ENCODE data around the gene ATL2.
A peak's percentile ranks its signal among the peaks of the same experiment; 100 is the strongest.

Gene ATL2

DNA sequence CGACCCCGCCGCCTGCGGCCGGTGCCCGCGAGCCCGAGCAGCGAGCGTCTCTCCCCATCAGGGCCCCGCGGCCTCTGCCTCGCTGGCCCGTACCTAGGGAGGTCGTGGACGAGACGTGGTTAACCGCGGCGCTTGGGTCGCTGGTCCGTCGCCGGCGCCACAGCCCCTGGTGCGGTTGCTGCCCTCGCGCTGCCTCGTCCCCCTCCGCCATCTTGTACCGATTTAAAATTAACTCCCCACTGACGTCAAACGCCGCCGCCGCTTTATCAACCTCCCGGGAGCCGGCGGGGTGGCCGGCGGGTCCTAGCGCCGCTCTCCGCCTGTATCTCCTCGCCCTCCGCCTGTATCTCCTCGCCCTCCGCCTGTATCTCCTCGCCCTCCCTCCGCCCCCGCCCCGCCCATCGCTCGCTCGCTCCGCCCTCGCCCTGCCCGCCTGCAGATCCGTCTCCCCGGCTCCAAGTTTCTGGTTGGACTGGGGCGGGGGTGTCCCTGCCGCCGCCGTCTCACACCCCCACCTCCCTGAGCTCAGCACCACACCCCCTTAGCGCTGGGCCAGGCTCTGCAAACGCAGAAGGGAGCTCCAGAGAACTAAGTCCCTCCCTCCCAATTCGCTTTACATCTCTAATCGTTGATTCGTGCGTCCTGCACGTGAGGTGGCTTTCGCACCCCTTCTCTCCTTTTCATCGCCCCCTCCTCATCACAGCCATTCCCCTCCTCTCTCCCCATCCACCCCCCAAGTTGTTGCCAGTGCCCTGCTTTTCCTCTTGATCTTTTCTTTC is at the start of gene ATL2:
Gene ATL2, minus strand, starts transcription at position 224 of the 779 bp plus-strand sequence. Its CDS starts 13 bp downstream, at position 211.
- TF ChIP-seq, protein P1, sequence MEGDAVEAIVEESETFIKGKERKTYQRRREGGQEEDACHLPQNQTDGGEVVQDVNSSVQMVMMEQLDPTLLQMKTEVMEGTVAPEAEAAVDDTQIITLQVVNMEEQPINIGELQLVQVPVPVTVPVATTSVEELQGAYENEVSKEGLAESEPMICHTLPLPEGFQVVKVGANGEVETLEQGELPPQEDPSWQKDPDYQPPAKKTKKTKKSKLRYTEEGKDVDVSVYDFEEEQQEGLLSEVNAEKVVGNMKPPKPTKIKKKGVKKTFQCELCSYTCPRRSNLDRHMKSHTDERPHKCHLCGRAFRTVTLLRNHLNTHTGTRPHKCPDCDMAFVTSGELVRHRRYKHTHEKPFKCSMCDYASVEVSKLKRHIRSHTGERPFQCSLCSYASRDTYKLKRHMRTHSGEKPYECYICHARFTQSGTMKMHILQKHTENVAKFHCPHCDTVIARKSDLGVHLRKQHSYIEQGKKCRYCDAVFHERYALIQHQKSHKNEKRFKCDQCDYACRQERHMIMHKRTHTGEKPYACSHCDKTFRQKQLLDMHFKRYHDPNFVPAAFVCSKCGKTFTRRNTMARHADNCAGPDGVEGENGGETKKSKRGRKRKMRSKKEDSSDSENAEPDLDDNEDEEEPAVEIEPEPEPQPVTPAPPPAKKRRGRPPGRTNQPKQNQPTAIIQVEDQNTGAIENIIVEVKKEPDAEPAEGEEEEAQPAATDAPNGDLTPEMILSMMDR (IDR thresholded peaks at IDR 0.05; ENCODE audit: borderline replicate concordance, control extremely low read depth, extremely low read depth, insufficient read depth, missing control alignments), result no peak
- in situ Hi-C loops (cut with MboI; ENCODE audit: low sequenced_read_pairs, unreplicated experiment), result no loop called here
- DNase-seq (ENCODE audit: low spot score), result peak; percentile 95

DNA sequence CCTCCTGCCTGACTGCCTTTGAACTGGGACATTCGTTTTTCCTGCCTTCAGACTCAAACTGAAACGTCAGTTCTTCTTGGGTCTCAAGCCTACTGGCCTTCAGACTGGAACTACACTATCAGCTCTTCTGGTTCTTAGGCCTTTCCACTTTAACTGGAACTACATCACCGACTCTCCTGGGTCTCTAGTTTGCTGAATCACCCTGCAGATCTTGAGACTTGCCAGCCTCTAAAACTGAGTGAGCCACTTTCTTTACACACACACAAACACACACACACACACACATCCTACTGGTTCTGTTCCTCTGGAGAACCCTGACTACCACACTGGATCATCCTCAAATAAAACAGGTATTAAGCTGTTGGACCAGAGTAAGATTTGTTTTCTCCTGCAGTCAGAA is 46.7 kb upstream of the ATL2 start:
- DNase-seq (ENCODE audit: low spot score), result no peak
- TF ChIP-seq, protein P1 (IDR thresholded peaks at IDR 0.05; ENCODE audit: borderline replicate concordance, control extremely low read depth, extremely low read depth, insufficient read depth, missing control alignments), result no peak
- in situ Hi-C loops (cut with MboI; ENCODE audit: low sequenced_read_pairs, unreplicated experiment), result no loop called here

DNA sequence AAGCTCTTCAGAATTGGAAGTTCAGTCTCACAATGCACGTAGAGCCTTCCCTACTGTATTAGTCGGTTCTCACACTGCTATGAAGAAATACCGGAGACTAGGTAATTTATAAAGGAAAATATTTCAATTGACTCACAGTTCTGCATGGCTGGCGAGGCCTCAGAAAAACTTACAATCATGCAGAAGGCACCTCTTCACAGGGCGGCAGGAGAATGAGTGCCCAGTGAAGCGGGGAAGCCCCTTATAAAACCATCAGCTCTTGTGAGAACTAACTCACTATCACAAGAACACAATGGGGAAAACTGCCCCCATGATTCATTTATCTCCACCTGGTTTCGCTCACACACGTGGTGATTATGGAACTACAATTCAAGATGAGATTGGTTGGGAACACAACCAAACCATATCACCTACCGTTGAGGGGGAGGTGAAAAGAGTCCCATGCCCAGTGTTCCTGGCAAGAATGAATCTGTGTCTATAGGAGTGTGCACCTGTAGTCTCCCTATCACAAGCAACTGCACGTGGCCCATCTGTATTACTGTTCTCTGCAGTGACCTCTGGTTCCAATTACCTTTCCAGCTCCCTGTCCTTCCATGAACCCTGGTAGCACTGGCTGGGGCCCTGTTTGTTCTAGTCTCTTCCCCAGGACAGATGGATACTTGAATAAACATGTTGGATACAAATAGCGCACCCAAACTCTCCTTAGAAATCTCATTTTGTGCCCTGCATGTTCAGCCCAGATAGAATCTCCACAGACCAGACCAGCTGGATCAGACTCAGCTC is 44.4 kb upstream of the ATL2 start:
- TF ChIP-seq, protein P1 (IDR thresholded peaks at IDR 0.05; ENCODE audit: borderline replicate concordance, control extremely low read depth, extremely low read depth, insufficient read depth, missing control alignments), result no peak
- no peak for DNase-seq (ENCODE audit: low spot score)
- in situ Hi-C loops (cut with MboI; ENCODE audit: low sequenced_read_pairs, unreplicated experiment), result no loop called here

DNA sequence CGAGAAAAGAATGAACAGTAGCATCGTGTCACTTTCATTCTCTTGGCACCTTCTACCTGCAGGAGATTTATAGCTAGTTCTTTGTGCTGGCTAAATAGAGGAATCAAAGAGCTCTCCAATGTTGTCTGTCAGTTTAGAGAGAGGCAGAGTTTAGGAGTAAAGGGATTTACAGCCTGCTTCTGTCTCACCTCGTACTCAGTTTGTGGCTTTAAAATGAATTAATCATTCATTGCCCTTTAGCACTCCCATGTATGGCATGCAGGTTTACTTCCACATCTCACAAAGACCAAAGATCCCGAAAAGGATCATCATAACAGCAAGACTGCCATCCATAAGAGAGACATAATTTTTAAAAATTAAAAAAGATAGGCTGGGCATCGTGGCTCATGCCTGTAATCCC is 42.4 kb upstream of the ATL2 start:
- in situ Hi-C loops (cut with MboI; ENCODE audit: low sequenced_read_pairs, unreplicated experiment), result no loop called here
- TF ChIP-seq, protein P1 (IDR thresholded peaks at IDR 0.05; ENCODE audit: borderline replicate concordance, control extremely low read depth, extremely low read depth, insufficient read depth, missing control alignments), result no peak

DNA sequence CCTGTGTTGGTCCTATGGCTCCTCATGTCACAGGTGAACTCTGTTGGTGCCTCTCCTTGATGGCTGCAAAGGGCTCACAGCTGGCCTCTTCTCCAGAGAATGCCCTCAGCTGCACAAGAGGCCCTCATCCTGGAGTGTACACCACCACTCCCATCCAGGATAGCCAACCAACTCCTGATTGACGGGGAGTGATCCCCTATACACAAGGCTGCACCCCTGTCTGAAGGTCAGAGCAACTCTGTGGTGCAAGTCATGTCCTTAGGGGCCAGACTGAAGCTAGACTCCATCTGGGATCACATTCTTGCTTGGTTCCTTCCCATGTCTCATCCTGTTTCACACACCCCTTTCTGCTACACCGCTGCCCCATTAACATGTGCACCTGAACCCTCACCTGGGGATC is 41.7 kb upstream of the ATL2 start:
- in situ Hi-C loops (cut with MboI; ENCODE audit: low sequenced_read_pairs, unreplicated experiment), result no loop called here
- DNase-seq (ENCODE audit: low spot score), result no peak
- TF ChIP-seq, protein P1 (IDR thresholded peaks at IDR 0.05; ENCODE audit: borderline replicate concordance, control extremely low read depth, extremely low read depth, insufficient read depth, missing control alignments), result no peak

More for the DNA sequence above, 42.4 kb upstream of the ATL2 start:
- no peak for DNase-seq (ENCODE audit: low spot score)

DNA sequence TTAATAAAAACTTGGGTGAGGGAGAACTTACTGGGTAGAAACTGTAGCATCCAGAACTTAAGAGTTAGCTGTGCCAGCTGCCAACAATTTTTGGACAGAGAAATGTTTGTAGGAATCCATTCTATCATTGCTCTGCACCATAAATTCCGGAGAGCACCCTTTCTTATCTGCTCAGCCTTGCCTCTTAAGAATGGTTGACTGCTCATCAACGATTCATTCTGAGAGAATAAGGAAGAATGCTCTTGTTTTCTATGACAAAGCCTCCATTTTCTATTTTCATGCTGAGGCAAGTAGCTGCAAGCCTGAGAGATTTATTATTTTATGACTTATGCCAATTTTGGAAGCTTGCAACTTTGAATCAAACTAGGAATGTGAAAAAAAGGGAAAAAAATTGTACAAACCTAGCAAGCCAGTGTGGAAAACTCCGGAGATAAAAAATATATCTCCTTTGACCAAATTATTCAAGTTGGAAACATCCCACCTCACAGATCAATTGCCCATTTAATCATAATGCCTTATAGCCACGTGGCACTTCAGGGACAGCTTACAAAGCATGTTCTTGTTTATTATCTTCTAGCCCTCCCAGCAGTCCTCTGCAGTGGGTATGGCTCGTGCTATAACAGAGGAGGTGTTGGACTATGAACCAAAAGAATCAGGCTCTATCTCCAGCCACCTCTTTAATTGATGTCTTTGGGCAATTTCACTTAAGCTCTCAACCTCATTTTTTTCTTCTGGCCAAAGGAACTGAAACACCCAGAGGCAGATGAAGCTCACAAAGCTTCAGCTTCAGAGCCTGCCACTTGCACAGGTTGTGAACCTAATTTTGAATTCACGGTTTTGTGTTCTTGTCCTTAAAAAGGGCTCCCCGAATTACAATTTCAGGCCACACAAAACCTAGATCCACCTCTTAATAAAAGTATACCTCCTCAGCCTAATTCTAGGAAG is 40.9 kb upstream of the ATL2 start:
- in situ Hi-C loops (cut with MboI; ENCODE audit: low sequenced_read_pairs, unreplicated experiment), result no loop called here
- no peak for DNase-seq (ENCODE audit: low spot score)
- TF ChIP-seq, protein P1 (IDR thresholded peaks at IDR 0.05; ENCODE audit: borderline replicate concordance, control extremely low read depth, extremely low read depth, insufficient read depth, missing control alignments), result no peak
